PC-9 (cell line): ENCODE results near the gene TP53I11. TPM values are rescaled to one million over a fixed set of nuclear protein-coding genes. Genes with fewer than 3 reads are reported as not detected.

ENCODE experiments used
- BruUV-seq: library from RNA; stranded (reverse); fragments of 400-500 nt; replicated peaks from 2 replicates; lab custom pipeline; 2021; lab: Mats Ljungman, UMichigan
- CTCF ChIA-PET: fragments of 300-600 bp; sonication (Branson Sonifier 250); formaldehyde crosslinking; loops from one replicate; lab custom pipeline; 2022; ENCODE audit warnings: antibody characterized with exemption; lab: Charles Lee
- POLR2A ChIA-PET: fragments of 300-600 bp; sonication (Branson Sonifier 250); formaldehyde crosslinking; loops from one replicate; lab custom pipeline; 2022; ENCODE audit warnings: antibody characterized with exemption; ENCODE audit not compliant: unreplicated experiment; lab: Charles Lee
- DNase-seq, 2 experiments: peaks; one replicate each; pipeline versions ENCODE4 v3.0.0 to v3.0.0-alpha.2; 2015 to 2022; ENCODE audit warnings: mixed read lengths in 1 of 2
- H2AFZ ChIP-seq: fragments of 200-600 bp; sonication (generic); 2 replicates; pipeline ENCODE4 v1.8.1; 2017; ENCODE audit warnings: antibody characterized with exemption
- H3F3A ChIP-seq: fragments of 200-600 bp; sonication (generic); 2 replicates; pipeline ENCODE4 v1.8.1; 2017; ENCODE audit warnings: antibody characterized with exemption, mild to moderate bottlenecking, low read depth; ENCODE audit not compliant: insufficient read depth
- H3K27ac ChIP-seq: fragments of 200-600 bp; sonication (generic); 2 replicates; pipeline ENCODE4 v1.6.1; 2016; ENCODE audit warnings: mixed run types
- H3K27me3 ChIP-seq: fragments of 200-600 bp; sonication (generic); 2 replicates; pipeline ENCODE4 v1.6.1; 2016; ENCODE audit warnings: low read depth, mixed run types; ENCODE audit not compliant: insufficient read depth
- H3K36me3 ChIP-seq: fragments of 200-600 bp; sonication (generic); 2 replicates; pipeline ENCODE4 v1.6.1; 2016; ENCODE audit warnings: low read depth, mixed run types
- H3K4me1 ChIP-seq: fragments of 200-600 bp; sonication (generic); replicated peaks from 2 replicates; pipeline ENCODE4 v1.6.1; 2016; ENCODE audit warnings: mixed run types; ENCODE audit not compliant: insufficient read depth
- H3K4me2 ChIP-seq: fragments of 200-600 bp; sonication (generic); 2 replicates; pipeline ENCODE4 v1.6.1; 2017; ENCODE audit warnings: mixed run types
- H3K4me3 ChIP-seq: fragments of 200-600 bp; sonication (generic); 2 replicates; pipeline ENCODE4 v1.6.1; 2016; ENCODE audit warnings: mixed run types
- H3K79me2 ChIP-seq: fragments of 200-600 bp; sonication (generic); 2 replicates; pipeline ENCODE4 v1.6.1; 2017; ENCODE audit warnings: low read depth, mixed run types
- H3K9me2 ChIP-seq: fragments of 200-600 bp; sonication (generic); 2 replicates; pipeline ENCODE4 v1.8.1; 2017; ENCODE audit warnings: mild to moderate bottlenecking; ENCODE audit not compliant: insufficient read depth
- H3K9me3 ChIP-seq: fragments of 200-600 bp; sonication (generic); 2 replicates; pipeline ENCODE4 v1.8.1; 2016; ENCODE audit warnings: low read depth; ENCODE audit not compliant: insufficient read depth
- H4K20me1 ChIP-seq: fragments of 200-600 bp; sonication (generic); 2 replicates; pipeline ENCODE4 v1.8.1; 2017; ENCODE audit not compliant: insufficient read depth
- EZH2 ChIP-seq: fragments of 200-600 bp; sonication (generic); IDR thresholded peaks from 2 replicates; pipeline ENCODE4 v1.8.0; 2017; ENCODE audit warnings: antibody characterized with exemption, low read depth
- intact Hi-C: fragments of 100-400 bp; cut with micrococcal nuclease; formaldehyde crosslinking; loops from one replicate; pipeline ENCODE4 v1.10.0; 2022; ENCODE audit not compliant: unreplicated experiment
- total RNA-seq: library from RNA; stranded (reverse); gene quantifications from 2 replicates; pipeline ENCODE4 v1.2.3, GENCODE V29; 2021
- TF ChIP-seq, protein P1 (sequence below): fragments of 200-600 bp; sonication (generic); conservative IDR thresholded peaks from 2 replicates; pipeline ENCODE4 v1.6.1; 2017; ENCODE audit warnings: mixed run types, antibody characterized with exemption, mild to moderate bottlenecking, moderate library complexity

TP53I11 gene
- total RNA-seq, 1 experiment from 2014 or later, result 0.46 TPM

GRCh38 chr11:44923806-44924205 lies 26.9 kb downstream of the TP53I11 start:
- intact Hi-C loops, result no loop called here
- H3K4me3 ChIP-seq, result no peak overlapping the region
- H3K79me2 ChIP-seq, result no peaks in the 10 kb centered on the region
- POLR2A ChIA-PET, result no interaction called here
- H3K4me2 ChIP-seq, result no peak overlapping the region
- H3K27ac ChIP-seq, result no peak overlapping the region
- H4K20me1 ChIP-seq, result no peaks in the 10 kb centered on the region
- no peak for TF ChIP-seq EZH2
- TF ChIP-seq, protein P1, sequence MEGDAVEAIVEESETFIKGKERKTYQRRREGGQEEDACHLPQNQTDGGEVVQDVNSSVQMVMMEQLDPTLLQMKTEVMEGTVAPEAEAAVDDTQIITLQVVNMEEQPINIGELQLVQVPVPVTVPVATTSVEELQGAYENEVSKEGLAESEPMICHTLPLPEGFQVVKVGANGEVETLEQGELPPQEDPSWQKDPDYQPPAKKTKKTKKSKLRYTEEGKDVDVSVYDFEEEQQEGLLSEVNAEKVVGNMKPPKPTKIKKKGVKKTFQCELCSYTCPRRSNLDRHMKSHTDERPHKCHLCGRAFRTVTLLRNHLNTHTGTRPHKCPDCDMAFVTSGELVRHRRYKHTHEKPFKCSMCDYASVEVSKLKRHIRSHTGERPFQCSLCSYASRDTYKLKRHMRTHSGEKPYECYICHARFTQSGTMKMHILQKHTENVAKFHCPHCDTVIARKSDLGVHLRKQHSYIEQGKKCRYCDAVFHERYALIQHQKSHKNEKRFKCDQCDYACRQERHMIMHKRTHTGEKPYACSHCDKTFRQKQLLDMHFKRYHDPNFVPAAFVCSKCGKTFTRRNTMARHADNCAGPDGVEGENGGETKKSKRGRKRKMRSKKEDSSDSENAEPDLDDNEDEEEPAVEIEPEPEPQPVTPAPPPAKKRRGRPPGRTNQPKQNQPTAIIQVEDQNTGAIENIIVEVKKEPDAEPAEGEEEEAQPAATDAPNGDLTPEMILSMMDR, result no peak
- no peaks in the 10 kb centered on the region for H3F3A ChIP-seq
- no peaks in the 10 kb centered on the region for H3K9me3 ChIP-seq
- BruUV-seq, result no TSS peak
- H3K36me3 ChIP-seq, result no peaks in the 10 kb centered on the region
- no peak overlapping the region for H2AFZ ChIP-seq
- CTCF ChIA-PET, result interaction anchor here (0.6 kb wide), 1 partner anchor 12 kb away, joined by 4 read pairs; no protein-coding TSS in a partner anchor
- peaks cover 68% of the 10 kb centered on the region for H3K27me3 ChIP-seq
- no peaks in the 10 kb centered on the region for H3K9me2 ChIP-seq
- H3K4me1 ChIP-seq, result no peaks in the 10 kb centered on the region
- DNase-seq, result no peak

DNA sequence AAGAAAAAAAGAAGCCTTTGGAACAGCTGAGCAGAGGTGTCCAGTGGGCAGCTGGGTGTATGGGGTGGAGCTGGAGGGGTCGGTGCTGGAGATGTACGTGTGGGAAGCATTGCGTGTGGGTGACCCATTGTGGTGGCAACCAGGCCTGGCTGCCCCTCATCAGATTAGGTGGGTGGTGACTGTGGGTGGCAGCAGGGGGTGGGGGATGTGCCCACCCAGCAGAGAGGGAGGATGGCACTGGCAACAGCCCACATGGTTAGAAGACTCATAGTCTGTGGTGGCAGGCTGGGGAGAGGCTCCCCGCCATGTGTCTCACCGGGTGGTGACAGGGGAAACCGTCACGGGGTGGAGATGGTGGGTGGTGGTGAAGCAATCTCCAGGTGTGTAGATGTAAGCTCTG lies 27.6 kb downstream of the TP53I11 start:
- DNase-seq, result no peak
- Histone ChIP-seq H3K27me3 (peaks cover 68% of the 10 kb centered on the region), H2AFZ (no peak overlapping the region), H3K4me2 (no peak overlapping the region), H3K27ac (no peak overlapping the region), H3K79me2 (no peaks in the 10 kb centered on the region), H3K9me3 (no peaks in the 10 kb centered on the region), H4K20me1 (no peaks in the 10 kb centered on the region), H3K9me2 (no peaks in the 10 kb centered on the region), H3F3A (no peaks in the 10 kb centered on the region), H3K4me3 (no peak overlapping the region), H3K36me3 (no peaks in the 10 kb centered on the region), H3K4me1 (no peaks in the 10 kb centered on the region)
- CTCF ChIA-PET, result interaction anchor here (0.6 kb wide), 1 partner anchor 10 kb away, joined by 3 read pairs; no protein-coding TSS in a partner anchor
- no peak for TF ChIP-seq EZH2
- TF ChIP-seq, protein P1, result no peak
- POLR2A ChIA-PET, result no interaction called here
- no TSS peak for BruUV-seq
- intact Hi-C loops, result no loop called here

DNA sequence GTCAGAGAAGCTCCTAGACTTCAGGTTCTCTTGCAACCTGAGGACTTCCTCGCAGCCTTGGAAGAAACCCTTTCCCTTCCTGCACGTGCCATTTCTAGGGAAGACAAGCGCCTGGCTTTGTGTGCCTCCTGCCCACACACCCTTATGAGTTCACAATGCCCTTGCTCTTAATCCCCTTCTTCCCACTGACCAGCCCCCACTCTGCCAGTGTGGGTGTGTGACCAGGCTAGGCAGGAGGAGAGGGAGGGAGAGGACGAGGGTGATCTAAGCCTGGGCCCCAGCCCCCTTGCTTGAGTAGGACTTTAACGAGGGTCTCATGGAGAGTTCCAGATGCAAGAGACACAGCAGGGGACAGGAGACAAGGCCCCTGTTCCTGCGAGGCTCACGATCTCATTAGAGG lies 30.2 kb downstream of the TP53I11 start:
- ChIA-PET POLR2A (no interaction called here), CTCF (no interaction called here)
- Histone ChIP-seq H3K4me1 (no peaks in the 10 kb centered on the region), H3K79me2 (no peaks in the 10 kb centered on the region), H3K27me3 (peaks cover 85% of the 10 kb centered on the region), H4K20me1 (no peaks in the 10 kb centered on the region), H3K4me2 (no peak overlapping the region), H2AFZ (no peak overlapping the region), H3K9me3 (no peaks in the 10 kb centered on the region), H3K36me3 (no peaks in the 10 kb centered on the region), H3K4me3 (no peak overlapping the region), H3K9me2 (no peaks in the 10 kb centered on the region), H3F3A (no peaks in the 10 kb centered on the region), H3K27ac (no peak overlapping the region)
- no peak for TF ChIP-seq EZH2
- TF ChIP-seq, protein P1, result no peak
- DNase-seq, result no peak
- BruUV-seq, result no TSS peak
- intact Hi-C loops, result no loop called here
